Activated naive CD8-positive, alpha-beta T cell treated with anti-CD3 and anti-CD28 coated beads, Interleukin-2, amount 10 ng/mL, durations not matched to agents 7 days and 5 days (primary cell): ENCODE data around the gene FOLR2. TPM values are rescaled to one million over a fixed set of nuclear protein-coding genes. Genes with fewer than 3 reads are reported as not detected.
"Not testable (repeated sequence)": the region's sequence is repeated elsewhere in the genome, so short reads cannot be mapped to it uniquely, and the experiment has no call there.

Experiments used
- ATAC-seq: fragments of 150-1000 bp; cut with Tn5 transposase; one replicate; pipeline ENCODE4 v1.10.0; 2021; ENCODE audit warnings: low read depth, moderate library complexity
- POLR2A ChIA-PET: fragments of 350-600 bp; sonication (Branson Sonifier 250); formaldehyde crosslinking; loops from one replicate; lab custom pipeline; 2021; ENCODE audit warnings: antibody characterized with exemption; lab: Charles Lee
- DNase-seq: peaks from one replicate; pipeline ENCODE4 v3.0.0; 2021
- H3K27ac Mint-ChIP-seq: one replicate; pipeline ENCODE4 v1.8.0; 2022; ENCODE audit warnings: mild to moderate bottlenecking, mixed read lengths
- H3K27me3 Mint-ChIP-seq: one replicate; pipeline ENCODE4 v1.8.0; 2022; ENCODE audit warnings: mild to moderate bottlenecking, moderate library complexity, mixed read lengths
- H3K36me3 Mint-ChIP-seq: one replicate; pipeline ENCODE4 v1.8.0; 2021; ENCODE audit warnings: mild to moderate bottlenecking, mixed read lengths
- H3K4me1 Mint-ChIP-seq: one replicate; pipeline ENCODE4 v1.8.0; 2021; ENCODE audit warnings: mixed read lengths
- H3K4me3 Mint-ChIP-seq: one replicate; pipeline ENCODE4 v1.8.0; 2022; ENCODE audit warnings: mild to moderate bottlenecking, moderate library complexity, mixed read lengths
- H3K9me3 Mint-ChIP-seq: one replicate; pipeline ENCODE4 v1.8.0; 2021; ENCODE audit warnings: mixed read lengths
- total RNA-seq, 2 experiments: library from RNA; stranded (reverse); gene quantifications; one replicate each; pipeline ENCODE4 v1.2.3, GENCODE V29; 2021

Gene FOLR2
- total RNA-seq: under 1 TPM in 1 of 2 experiments, not detected in 1; 0.33 TPM

DNA sequence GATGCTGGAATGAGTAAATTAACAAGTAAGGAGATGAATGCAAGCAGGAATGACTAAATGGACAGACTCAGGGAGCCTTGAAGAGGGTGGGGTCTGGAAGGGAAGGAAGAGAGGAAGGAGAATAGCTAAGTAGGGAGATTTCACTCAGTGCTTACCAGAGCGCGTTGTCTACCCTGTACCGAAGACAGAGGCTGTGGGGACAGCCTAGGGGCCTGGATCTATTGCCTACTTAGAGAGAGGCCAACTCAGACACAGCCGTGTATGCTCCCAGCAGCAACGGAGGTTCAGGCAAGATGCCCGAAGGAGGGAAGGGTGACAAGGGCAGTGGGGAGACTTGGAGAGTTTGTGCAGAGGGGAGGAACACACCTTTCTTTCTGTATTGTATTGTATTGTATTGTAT, at the start of gene FOLR2:
Gene FOLR2, plus strand, starts transcription at position 157 of the 400 bp plus-strand sequence. CDS start 1,791 bp downstream, outside the sequence.
- no peaks in the 10 kb centered on the region for H3K36me3 Mint-ChIP-seq
- POLR2A ChIA-PET: interaction anchor here (0.8 kb wide), 1 partner anchor 8 kb away, joined by 3 read pairs; no protein-coding TSS in a partner anchor

DNA sequence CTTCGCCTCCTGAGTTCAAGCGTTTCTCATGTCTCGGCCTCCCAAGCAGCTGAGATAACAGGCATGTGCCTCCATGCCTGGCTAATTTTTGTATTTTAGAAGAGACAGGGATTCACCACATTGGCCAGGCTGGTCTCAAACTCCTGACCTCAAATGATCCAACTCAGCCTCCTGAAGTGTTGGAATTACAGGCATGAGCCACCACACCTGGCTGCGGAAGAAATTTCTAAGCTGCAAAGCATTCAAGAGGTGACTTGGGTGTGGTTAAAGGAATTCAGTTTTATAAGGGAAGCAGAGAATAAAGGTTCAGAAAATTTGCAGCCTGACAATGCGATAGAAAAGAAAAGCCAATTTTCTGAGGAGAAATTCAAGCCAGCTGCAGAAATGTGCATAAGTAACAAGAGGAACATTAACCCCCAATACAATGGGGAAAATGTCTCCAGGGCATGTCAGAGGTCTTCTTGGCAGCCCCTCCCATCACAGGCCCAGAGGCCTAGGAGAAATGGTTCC, 47.5 kb upstream of the FOLR2 start:
- ATAC-seq, H3K9me3 Mint-ChIP-seq, H3K27ac Mint-ChIP-seq, H3K4me3 Mint-ChIP-seq, H3K27me3 Mint-ChIP-seq, POLR2A ChIA-PET, DNase-seq, H3K4me1 Mint-ChIP-seq, H3K36me3 Mint-ChIP-seq: not testable (repeated sequence)

More for the DNA sequence above, at the start of gene FOLR2:
- H3K4me3 Mint-ChIP-seq: no peak within 1 kb of the TSS
- DNase-seq: no peak
- ATAC-seq: no peak
- H3K9me3 Mint-ChIP-seq: peaks cover 3% of the 10 kb centered on the region
- peaks cover 55% of the 10 kb centered on the region for H3K27me3 Mint-ChIP-seq
- no peak within 1 kb of the TSS for H3K27ac Mint-ChIP-seq
- peaks cover 12% of the 10 kb centered on the region for H3K4me1 Mint-ChIP-seq

DNA sequence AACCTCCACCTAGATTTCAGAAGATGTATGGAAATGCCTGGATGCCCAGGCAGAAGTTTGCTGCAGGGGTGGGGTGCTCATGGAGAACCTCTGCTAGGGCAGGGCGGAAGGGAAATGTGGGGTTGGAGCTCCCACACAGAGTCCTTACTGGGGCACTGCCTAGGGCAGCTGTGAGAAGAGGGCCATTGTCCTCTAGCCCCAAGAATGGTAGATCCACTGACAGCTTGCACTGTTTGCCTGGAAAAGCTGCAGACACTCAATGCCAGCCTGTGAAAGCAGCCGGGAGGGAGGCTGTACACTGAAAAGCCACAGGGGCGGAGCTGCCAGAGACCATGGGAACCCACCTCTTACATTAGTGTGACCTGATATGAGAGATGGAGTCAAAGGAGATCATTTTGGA, 46.8 kb upstream of the FOLR2 start:
- POLR2A ChIA-PET, DNase-seq, H3K9me3 Mint-ChIP-seq, H3K4me1 Mint-ChIP-seq, ATAC-seq, H3K4me3 Mint-ChIP-seq, H3K27ac Mint-ChIP-seq, H3K36me3 Mint-ChIP-seq, H3K27me3 Mint-ChIP-seq: not testable (repeated sequence)

DNA sequence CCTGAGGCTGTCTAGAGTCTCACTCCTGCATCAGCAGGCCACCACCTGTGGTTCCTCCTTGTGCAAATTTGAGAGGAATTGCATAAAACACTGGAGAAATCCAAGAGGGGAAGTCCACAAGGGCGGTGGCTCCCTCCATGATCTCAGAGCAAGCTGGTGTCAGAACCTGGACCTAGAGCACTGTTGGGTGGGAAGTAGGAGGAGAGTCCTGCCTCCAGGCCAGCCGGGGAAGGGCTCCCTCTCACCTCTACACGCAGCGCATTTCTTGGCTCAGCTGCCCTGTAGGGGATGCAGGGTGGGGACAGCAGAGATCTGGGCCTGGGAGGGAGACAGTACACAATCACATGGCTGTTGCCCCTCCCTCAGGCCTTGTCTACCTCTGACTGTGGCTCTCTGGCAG, 44.6 kb upstream of the FOLR2 start:
- H3K9me3 Mint-ChIP-seq, H3K27me3 Mint-ChIP-seq, H3K36me3 Mint-ChIP-seq, POLR2A ChIA-PET, H3K4me3 Mint-ChIP-seq, H3K27ac Mint-ChIP-seq, ATAC-seq, H3K4me1 Mint-ChIP-seq, DNase-seq: not testable (repeated sequence)

DNA sequence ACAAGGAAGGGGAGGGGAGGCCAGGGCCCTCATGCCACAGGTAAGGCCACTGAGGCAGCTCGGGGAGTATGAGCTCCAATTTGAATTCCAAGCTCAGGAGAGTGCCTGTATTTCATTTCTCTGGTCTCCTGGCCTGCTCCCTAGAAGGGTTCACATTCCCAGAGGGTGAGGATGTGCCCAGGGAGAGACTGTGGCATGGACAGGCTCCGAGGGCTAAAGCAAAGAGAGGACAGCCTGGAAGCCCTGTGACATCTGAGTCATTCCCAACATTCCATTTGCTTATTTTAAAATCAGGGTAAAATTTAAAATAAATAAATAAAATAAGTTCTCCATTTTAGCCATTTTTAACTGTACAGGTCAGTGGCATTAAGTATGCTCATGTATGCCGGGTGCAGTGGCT, 43.3 kb upstream of the FOLR2 start:
- Mint-ChIP-seq H3K9me3 (no peaks in the 10 kb centered on the region), H3K27me3 (no peaks in the 10 kb centered on the region), H3K27ac (no peak overlapping the region), H3K36me3 (no peaks in the 10 kb centered on the region), H3K4me3 (no peak overlapping the region), H3K4me1 (no peaks in the 10 kb centered on the region)
- POLR2A ChIA-PET: no interaction called here
- no peak for ATAC-seq
- DNase-seq: no peak

DNA sequence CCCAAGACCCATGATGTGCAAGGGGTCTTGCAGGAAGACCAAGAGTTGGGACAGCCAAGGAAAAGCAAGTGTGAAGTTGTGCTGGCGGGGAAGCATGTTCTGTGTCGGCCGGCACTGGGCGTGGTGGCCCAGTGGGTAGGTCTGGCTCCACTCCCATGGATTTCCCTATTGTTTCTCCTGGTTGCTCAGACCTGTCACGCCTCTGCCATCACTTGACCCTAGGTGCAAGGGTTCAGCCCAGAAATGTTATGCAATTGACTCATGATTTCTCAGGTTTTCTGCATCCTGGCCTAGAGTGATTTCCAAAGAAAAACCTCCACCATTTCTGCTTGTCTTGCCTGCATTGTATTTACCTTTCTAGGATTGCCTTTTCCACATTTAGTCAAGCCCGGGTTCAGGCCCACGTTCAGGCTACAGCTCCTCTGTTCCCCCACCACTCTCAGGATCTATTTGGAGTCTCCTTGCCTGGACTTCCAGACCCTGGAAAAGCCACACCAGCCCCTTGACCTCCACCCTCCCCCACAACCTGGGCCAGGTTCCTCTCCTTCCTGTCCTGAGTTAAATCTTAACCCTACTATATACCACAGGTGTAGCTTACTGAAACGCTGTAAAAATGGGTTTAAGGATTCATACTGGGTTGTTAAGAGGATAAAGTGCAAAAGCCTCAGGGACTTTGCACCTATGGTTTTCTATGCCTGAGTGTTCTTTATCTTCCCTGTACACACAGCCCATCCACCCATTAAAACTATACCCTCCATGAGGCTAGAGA, 42.1 kb upstream of the FOLR2 start:
- ATAC-seq (no peak), DNase-seq (no peak)
- Mint-ChIP-seq H3K4me1 (no peaks in the 10 kb centered on the region), H3K9me3 (no peaks in the 10 kb centered on the region), H3K27ac (no peak overlapping the region), H3K27me3 (peaks cover 6% of the 10 kb centered on the region), H3K36me3 (no peaks in the 10 kb centered on the region), H3K4me3 (no peak overlapping the region)
- POLR2A ChIA-PET: no interaction called here

DNA sequence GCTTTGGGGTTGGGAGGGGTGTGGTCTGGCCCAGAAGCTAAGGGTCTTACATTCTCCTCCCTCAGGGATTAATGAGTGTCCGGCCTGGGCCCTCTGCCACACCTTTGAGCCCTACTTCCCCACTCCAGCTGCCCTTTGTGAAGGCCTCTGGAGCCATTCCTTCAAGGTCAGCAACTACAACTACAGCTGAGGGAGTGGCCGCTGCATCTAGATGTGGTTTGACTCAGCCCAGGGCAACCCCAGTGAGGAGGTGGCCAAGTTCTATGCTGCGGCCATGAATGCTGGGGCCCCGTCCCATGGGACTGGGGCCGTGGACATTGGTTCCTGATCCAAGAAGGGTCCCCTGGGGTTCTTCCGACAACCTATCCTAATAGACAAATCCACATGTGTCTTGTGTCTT, 38.9 kb upstream of the FOLR2 start:
- no peak overlapping the region for H3K27ac Mint-ChIP-seq
- ATAC-seq: no peak
- no peaks in the 10 kb centered on the region for H3K4me1 Mint-ChIP-seq
- no peaks in the 10 kb centered on the region for H3K36me3 Mint-ChIP-seq
- H3K9me3 Mint-ChIP-seq: no peaks in the 10 kb centered on the region
- H3K27me3 Mint-ChIP-seq: peaks cover 14% of the 10 kb centered on the region
- POLR2A ChIA-PET: no interaction called here
- DNase-seq: no peak
- no peak overlapping the region for H3K4me3 Mint-ChIP-seq

DNA sequence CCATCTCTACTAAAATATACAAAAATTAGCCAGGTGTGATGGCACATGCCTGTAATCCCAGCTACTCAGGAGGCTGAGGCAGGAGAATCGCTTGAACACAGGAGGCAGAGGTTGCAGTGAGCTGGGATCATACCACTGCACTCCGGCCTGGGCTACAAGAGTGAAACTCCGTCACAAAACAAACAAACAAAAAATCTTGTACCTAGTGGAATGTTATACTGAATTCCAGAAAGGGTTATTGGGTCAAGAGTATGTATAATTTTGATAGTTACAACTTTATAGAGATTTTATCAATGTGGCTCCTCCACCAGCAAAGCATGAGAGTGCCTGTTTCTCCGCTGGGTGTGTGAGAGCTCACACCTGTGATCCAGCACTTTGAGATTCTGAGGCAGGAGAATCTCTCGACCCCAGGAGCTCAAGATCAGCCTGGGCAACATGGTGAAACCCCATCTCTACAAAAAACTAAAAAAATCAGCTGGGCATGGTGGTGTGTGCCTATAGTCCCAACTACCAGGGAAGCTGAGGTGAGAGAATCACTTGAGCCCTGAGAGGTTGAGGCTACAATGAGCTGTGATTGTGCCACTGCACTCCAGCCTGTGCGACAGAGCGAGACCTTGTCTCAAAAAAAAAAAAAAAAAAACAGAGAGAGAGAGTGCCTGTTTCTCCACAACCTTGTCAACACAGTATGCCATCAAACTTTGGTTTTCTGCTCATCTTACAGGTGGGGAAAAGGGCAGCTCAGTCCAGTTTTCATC, 37.4 kb upstream of the FOLR2 start:
- DNase-seq (no peak), ATAC-seq (no peak)
- Mint-ChIP-seq H3K36me3 (no peaks in the 10 kb centered on the region), H3K4me1 (peaks cover 2% of the 10 kb centered on the region), H3K9me3 (no peaks in the 10 kb centered on the region), H3K27ac (no peak overlapping the region), H3K27me3 (peaks cover 15% of the 10 kb centered on the region), H3K4me3 (no peak overlapping the region)
- POLR2A ChIA-PET: interaction anchor here (0.9 to 1.9 kb wide), 2 partner anchors 9 to 11 kb away, joined by 3 to 4 read pairs; no protein-coding TSS in a partner anchor

DNA sequence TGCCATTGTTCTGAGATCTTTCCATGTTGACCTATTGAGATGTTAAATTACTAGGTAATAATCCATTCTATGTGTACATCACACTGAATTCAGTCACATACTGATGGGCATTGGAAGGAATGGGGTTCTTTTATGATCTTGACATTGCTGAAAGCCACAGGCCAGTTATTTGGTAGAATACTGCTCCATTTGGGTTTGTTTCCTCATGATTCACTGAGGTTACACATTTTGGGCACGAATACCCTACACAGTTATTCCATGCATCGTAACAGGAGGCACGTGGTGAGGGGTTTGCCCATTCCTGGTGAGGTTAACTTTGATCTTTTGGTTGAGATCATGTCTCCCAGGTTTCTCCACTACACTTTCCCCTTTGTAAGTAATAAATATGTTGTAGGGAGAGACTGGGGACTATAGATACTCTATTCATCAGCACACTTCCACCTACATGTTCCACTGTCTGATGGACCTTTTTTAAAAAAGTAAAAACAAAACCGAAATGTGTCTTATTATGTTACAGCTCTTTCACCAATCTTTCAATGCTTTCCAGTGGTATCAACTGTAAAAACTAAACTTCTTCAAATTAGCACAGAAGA, 36.7 kb upstream of the FOLR2 start:
- DNase-seq: no peak
- Mint-ChIP-seq H3K27me3 (peaks cover 15% of the 10 kb centered on the region), H3K4me1 (peaks cover 2% of the 10 kb centered on the region), H3K36me3 (no peaks in the 10 kb centered on the region), H3K27ac (no peak overlapping the region), H3K4me3 (no peak overlapping the region), H3K9me3 (no peaks in the 10 kb centered on the region)
- POLR2A ChIA-PET: interaction anchor here (0.9 to 1.9 kb wide), 2 partner anchors 8 to 12 kb away, joined by 3 to 4 read pairs; no protein-coding TSS in a partner anchor
- ATAC-seq: no peak

DNA sequence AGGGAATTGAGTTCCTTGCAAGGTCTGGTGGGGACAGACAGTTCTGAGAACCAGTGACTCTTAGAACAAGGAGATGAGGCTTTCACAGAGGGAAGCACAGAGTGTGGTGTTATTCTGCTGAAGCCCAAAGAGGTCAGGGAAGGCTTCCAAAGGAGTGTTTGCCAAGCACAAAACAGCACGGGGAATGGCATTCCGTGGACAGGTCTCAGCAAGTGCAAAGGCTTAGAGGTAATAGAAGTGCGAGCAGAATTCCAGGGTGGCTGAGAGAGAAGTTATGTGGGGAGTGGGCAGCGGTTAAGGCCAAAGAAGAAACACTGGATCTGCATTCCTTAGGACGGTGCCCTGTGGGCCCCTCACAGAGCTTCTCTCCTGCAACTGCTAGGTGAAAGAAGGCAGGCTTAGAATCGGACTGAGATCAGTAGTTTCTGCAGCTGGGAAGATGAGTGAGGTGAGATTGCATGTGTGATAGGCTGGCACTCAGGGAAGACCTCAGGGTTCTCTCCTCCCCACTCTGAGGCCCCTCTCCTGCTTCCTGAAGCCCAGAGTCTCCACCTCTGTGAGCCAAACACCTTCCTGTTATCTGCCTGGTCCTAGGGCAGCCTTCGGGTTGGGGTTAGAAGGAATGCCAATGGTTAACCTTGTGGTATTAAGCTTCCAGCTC, 35.6 kb upstream of the FOLR2 start:
- not testable (repeated sequence) for H3K4me1 Mint-ChIP-seq, H3K36me3 Mint-ChIP-seq

DNA sequence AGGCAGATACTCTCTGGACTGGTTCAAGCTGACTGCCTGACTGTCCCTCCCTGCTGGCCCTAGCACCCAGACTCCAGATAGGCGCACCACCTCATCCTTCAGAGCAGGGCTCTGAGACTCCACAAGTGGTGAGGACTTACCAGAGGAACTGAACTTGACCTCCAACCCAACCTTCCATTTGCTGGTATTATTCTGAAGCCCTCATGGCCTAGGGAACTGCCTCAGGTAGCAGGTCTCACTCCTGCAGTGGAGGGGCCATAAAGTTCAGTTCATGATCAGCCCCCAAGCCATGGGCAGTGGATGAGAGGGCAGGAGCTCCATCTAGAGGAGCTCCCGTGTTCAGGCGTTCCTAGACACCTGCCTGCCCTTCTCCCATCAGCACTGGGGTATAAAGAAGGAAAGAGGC, 35.0 kb upstream of the FOLR2 start:
- POLR2A ChIA-PET, H3K36me3 Mint-ChIP-seq, H3K4me3 Mint-ChIP-seq, H3K27ac Mint-ChIP-seq, ATAC-seq, H3K9me3 Mint-ChIP-seq, DNase-seq, H3K4me1 Mint-ChIP-seq: not testable (repeated sequence)
- peaks cover 15% of the 10 kb centered on the region for H3K27me3 Mint-ChIP-seq

More for the DNA sequence above, 35.6 kb upstream of the FOLR2 start:
- H3K4me3 Mint-ChIP-seq, H3K9me3 Mint-ChIP-seq, ATAC-seq, DNase-seq, H3K27ac Mint-ChIP-seq, POLR2A ChIA-PET: not testable (repeated sequence)
- peaks cover 15% of the 10 kb centered on the region for H3K27me3 Mint-ChIP-seq

DNA sequence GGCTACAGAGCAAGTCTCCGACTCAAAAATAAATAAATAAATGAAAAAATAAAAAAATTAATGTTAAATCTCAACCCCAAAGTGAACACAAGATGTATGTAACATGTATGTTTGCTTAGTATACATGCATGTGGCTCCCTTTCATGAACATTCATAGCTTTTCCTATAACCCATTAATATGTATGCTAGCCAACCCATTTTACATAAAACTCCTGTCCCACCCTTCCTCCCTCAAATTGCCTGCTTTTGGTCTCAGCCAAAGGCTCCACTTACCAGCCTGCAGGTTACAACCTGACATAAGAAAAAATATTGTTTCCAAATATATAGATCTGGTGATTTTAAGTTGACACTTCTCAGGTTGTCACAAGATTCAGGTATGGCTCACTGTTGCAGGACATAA, 28.3 kb upstream of the FOLR2 start:
- POLR2A ChIA-PET: interaction anchor here (2.0 kb wide), 1 partner anchor 9 kb away, joined by 4 read pairs; no protein-coding TSS in a partner anchor
- no peak overlapping the region for H3K27ac Mint-ChIP-seq
- no peak for ATAC-seq
- H3K36me3 Mint-ChIP-seq: no peaks in the 10 kb centered on the region
- DNase-seq: no peak
- H3K27me3 Mint-ChIP-seq: peaks cover 1% of the 10 kb centered on the region
- no peak overlapping the region for H3K4me3 Mint-ChIP-seq
- no peaks in the 10 kb centered on the region for H3K9me3 Mint-ChIP-seq
- H3K4me1 Mint-ChIP-seq: peaks cover 1% of the 10 kb centered on the region
